ENCODE results near the gene BCAT1. TPM values are rescaled to one million over a fixed set of nuclear protein-coding genes. Genes with fewer than 3 reads are reported as not detected.

BCAT1 gene
- total RNA-seq, 2 experiments from 2014 or later, result 53.3 to 55.6 TPM

- POLR2A ChIA-PET, result no interaction called here
- TF ChIP-seq CTCF (IDR thresholded peaks at IDR 0.05), result no peak
- DNase-seq (no peak), ATAC-seq (no peak)
- intact Hi-C loops (cut with micrococcal nuclease), result no loop called here
- H3K27me3 Mint-ChIP-seq, result no peaks in the 10 kb centered on the region
- peaks cover 16% of the 10 kb centered on the region for H3K9me3 Mint-ChIP-seq
- CTCF ChIA-PET, result interaction anchor here (1.8 kb wide), 1 partner anchor 9 kb away, joined by 5 read pairs; no protein-coding TSS in a partner anchor
- no peak overlapping the region for H3K27ac Mint-ChIP-seq
- no peaks in the 10 kb centered on the region for H3K4me1 Mint-ChIP-seq (ENCODE audit: low read depth)
- no peak overlapping the region for H3K4me3 Mint-ChIP-seq
- peaks cover 4% of the 10 kb centered on the region for H3K36me3 Mint-ChIP-seq (ENCODE audit: low read depth)
Observed at GRCh38 chr12:24982250-24982649, 33.3 kb upstream of the BCAT1 start.

- Mint-ChIP-seq H3K9me3 (peaks cover 16% of the 10 kb centered on the region), H3K36me3 (ENCODE audit: low read depth) (peaks cover 4% of the 10 kb centered on the region), H3K27me3 (no peaks in the 10 kb centered on the region), H3K4me1 (ENCODE audit: low read depth) (no peaks in the 10 kb centered on the region), H3K27ac (no peak overlapping the region), H3K4me3 (no peak overlapping the region)
- POLR2A ChIA-PET, result no interaction called here
- intact Hi-C loops (cut with micrococcal nuclease), result no loop called here
- ATAC-seq (no peak), DNase-seq (no peak)
- CTCF ChIA-PET, result interaction anchor here (1.1 to 1.2 kb wide), 2 partner anchors 12 to 151 kb away, joined by 3 read pairs; no protein-coding TSS in a partner anchor
- no peak for TF ChIP-seq CTCF (IDR thresholded peaks at IDR 0.05)
Observed at GRCh38 chr12:24979976-24980730, 31.3 kb upstream of the BCAT1 start.

DNA sequence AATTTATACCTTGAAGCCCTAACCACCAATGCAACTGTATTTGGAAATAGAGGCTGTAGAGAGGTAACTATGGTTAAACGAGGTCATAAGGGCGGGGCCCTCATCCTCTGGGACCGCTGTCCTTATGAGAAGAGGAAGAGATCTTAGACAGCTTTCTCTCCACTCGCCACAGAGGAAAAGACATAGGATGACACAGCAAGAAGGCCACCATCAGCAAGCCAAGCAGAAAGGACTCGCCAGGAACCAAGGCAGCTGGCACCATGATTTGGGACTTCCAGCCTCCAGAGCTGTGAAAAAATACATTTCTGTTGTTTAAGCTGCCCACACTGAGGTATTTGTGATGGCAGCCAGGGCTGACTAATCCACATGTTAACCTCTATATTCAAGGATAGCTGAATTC, 30.4 kb upstream of the BCAT1 start:
- intact Hi-C loops (cut with micrococcal nuclease), result no loop called here
- Mint-ChIP-seq H3K27me3 (no peaks in the 10 kb centered on the region), H3K9me3 (peaks cover 13% of the 10 kb centered on the region), H3K4me3 (no peak overlapping the region), H3K36me3 (ENCODE audit: low read depth) (peaks cover 3% of the 10 kb centered on the region), H3K4me1 (ENCODE audit: low read depth) (no peaks in the 10 kb centered on the region), H3K27ac (no peak overlapping the region)
- DNase-seq (no peak), ATAC-seq (no peak)
- ChIA-PET POLR2A (no interaction called here), CTCF (no interaction called here)
- no peak for TF ChIP-seq CTCF (IDR thresholded peaks at IDR 0.05)

DNA sequence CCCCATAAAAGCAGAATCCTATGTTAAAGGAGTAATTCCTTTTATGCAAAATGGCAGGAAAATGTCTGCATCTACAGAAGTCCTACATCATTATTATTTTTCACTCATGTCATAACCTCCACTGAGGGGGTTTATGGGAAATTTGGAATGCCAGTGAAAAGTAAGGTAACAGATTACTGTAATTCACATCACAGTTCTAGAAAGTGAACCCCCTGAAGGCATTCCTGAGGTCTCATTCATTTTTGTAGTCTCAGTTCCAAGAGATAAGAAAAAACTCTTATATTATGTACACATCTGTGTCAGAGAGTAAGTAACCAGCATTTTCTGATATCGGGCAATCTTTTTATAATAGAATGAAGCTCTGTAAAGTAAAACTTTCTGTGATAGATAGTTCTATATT, 28.8 kb upstream of the BCAT1 start:
- CTCF ChIA-PET, result no interaction called here

More for the DNA sequence above, 28.8 kb upstream of the BCAT1 start:
- no peak overlapping the region for H3K27ac Mint-ChIP-seq
- POLR2A ChIA-PET, result no interaction called here
- TF ChIP-seq CTCF (IDR thresholded peaks at IDR 0.05), result no peak
- no peaks in the 10 kb centered on the region for H3K36me3 Mint-ChIP-seq (ENCODE audit: low read depth)
- no peak overlapping the region for H3K4me3 Mint-ChIP-seq
- no peaks in the 10 kb centered on the region for H3K27me3 Mint-ChIP-seq
- DNase-seq (no peak), ATAC-seq (no peak)
- H3K4me1 Mint-ChIP-seq (ENCODE audit: low read depth), result no peaks in the 10 kb centered on the region
- peaks cover 3% of the 10 kb centered on the region for H3K9me3 Mint-ChIP-seq
- intact Hi-C loops (cut with micrococcal nuclease), result no loop called here
